SH-SY5Y (cell line): ENCODE results near the gene MDFI.

ENCODE experiments used
- GATA2 ChIP-seq: IDR thresholded peaks from 2 replicates; pipeline ENCODE4 v1.6.1; 2011; ENCODE audit warnings: mild to moderate bottlenecking, low read depth, low read length
- GATA3 ChIP-seq: IDR thresholded peaks from 2 replicates; pipeline ENCODE4 v1.6.1; 2011; ENCODE audit warnings: low read depth, mild to moderate bottlenecking, low read length, moderate library complexity

Gene MDFI

GRCh38 chr6:41658636-41659035 is 20.4 kb downstream of the MDFI start:
- no peak for TF ChIP-seq GATA3
- no peak for TF ChIP-seq GATA2

DNA sequence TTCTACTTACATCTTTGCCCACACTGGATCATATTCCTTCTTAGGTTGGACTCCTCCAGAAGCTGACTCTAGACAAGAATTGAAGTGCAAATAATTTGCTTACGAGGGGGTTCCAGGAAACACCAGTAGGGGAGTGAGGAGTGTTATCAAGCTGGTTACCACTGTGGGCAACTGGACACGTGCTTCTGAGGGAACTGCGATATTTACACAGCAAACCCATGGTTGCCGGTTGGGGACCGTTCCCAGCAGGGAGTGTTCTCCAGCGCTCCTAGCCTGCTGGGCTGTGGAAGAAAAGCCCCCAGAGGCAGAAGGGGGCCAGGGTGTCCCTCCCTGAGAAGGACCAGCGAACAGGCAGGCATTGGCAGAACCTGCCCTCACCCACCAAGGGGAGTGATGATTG is 21.7 kb downstream of the MDFI start:
- TF ChIP-seq GATA3 (no peak), GATA2 (no peak)

DNA sequence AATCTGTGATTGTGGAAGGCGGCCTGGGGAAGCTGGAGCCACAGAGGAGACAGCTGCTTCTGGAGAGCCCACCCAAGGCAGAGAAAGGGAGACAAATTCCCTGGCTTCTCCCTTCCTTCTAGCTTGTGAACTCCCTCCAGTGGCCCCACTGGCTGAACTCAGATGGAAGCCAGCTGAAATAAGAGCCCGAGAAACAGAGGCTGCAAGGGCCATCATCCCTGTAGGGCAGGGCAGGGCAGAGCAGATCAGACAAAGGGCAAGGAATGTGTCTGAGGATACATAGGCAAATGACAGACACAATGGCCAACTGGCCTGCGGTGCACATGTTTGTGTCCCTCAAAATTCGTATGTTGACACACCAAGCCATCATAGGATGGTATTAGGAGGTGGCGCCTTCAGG is 25.3 kb downstream of the MDFI start:
- TF ChIP-seq GATA3 (no peak), GATA2 (no peak)

- TF ChIP-seq GATA2 (no peak), GATA3 (no peak)
Measured at GRCh38 chr6:41664271-41664670, 26.0 kb downstream of the MDFI start.

GRCh38 chr6:41667195-41667594 is 28.9 kb downstream of the MDFI start:
- TF ChIP-seq GATA3: no peak
- no peak for TF ChIP-seq GATA2

DNA sequence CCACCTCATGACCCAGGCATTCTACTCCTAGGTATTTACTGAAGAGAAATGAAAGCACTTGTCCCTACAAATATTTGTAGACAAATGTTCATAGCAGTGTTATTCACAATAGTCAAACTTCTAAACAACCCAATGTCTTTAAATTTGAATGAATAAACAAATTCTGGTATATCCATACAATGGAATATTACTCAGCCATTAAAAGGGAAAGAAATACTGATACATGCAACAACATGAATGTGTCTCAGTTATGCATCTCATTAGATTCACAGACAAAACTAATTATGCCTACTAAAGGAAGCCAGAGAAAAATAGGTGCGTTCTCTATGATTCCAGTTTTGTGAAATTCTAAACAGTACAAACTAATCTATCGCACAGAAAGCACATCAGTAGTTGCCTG is 30.7 kb downstream of the MDFI start:
- TF ChIP-seq GATA2: no peak
- no peak for TF ChIP-seq GATA3

DNA sequence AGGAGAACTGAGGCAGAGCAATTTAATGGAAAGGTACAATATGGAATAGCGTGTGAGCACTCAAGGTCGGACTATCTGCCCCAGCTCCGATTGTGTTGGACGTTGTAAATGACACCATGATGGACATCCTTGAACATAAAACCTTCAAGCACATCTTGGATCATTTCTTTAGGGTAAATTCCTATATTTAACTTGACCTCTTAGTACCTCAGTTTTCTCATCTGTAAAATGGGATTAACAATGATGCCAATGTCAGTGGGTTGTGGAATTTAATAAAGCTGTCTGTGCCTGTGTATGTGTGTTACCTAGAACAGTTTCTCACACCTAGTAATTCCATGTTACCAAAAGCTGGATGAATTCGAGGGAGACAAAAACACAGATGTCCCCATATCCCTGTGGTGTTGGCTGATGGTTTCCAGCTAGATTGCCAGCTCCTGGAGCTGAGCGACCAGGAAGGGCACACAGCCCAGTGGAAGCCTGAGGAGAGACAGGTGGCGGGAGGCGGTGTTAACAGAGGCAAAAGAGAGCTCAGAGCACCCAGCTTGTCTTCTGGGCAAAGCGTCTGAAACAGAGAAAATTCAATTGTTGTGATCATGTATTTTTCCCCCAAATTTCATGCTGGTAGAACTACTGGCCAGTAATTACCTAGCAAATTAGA is 32.6 kb downstream of the MDFI start:
- TF ChIP-seq GATA2 (no peak), GATA3 (no peak)

GRCh38 chr6:41671376-41671775 is 33.1 kb downstream of the MDFI start:
- no peak for TF ChIP-seq GATA3
- no peak for TF ChIP-seq GATA2

GRCh38 chr6:41672016-41672415 is 33.7 kb downstream of the MDFI start:
- TF ChIP-seq GATA3: no peak
- TF ChIP-seq GATA2: no peak

- TF ChIP-seq GATA2: no peak
- TF ChIP-seq GATA3: no peak
Measured at GRCh38 chr6:41672816-41673703, 34.8 kb downstream of the MDFI start.

DNA sequence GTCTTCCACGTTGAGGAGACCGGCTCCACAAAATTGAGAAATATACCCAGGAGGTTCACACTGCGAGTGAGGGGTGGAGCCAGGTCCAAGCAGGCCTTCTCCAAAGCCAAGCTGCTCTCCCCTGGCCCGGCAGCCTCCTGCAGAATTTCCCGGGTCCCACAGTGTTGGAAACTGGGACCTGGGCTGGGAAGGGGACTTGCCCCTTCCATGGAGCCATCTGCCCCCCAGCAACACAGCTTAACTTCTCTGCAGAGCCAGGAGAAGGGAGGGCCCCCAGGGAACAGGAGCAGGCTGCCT is 35.4 kb downstream of the MDFI start:
- TF ChIP-seq GATA2: no peak
- TF ChIP-seq GATA3: no peak

- TF ChIP-seq GATA2: no peak
- no peak for TF ChIP-seq GATA3
Measured at GRCh38 chr6:41674231-41675000, 36.1 kb downstream of the MDFI start.

DNA sequence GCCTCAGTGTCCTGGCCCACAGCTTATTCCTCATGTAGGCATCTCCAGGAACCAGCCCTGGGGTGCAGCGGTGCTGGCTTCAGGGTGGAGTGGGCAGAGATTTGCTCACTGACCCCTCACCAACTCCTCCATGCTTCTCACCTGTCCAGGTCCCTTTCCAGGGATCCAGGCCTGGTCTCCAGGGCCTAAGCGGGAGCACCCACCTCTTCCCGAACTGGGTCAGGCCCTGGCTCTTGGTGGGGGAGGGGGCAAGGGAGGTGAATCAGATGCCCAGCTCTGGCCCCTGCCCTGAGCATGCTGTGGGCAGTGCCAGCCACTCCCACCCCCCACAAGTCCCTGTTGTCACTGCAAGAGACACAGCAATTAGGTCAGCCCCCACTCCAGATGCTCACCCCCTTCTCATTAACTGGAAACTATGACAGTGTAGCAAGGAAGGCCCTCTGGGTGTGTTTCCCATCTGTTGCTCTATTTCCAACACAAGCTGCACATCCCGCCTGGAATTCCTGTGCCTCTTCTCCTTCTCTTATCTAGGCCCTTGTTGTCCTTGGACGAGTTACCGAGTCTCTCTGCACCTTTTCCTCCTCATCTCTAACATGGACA is 37.0 kb downstream of the MDFI start:
- TF ChIP-seq GATA2 (no peak), GATA3 (no peak)

GRCh38 chr6:41675992-41676391 is 37.7 kb downstream of the MDFI start:
- no peak for TF ChIP-seq GATA2
- no peak for TF ChIP-seq GATA3
